Tongue (tissue), 2 donors: Measurements from ENCODE around the gene CLCN6. TPM values are rescaled to one million over a fixed set of nuclear protein-coding genes. Genes with fewer than 3 reads are reported as not detected.
A peak's percentile ranks its signal among the peaks of the same experiment; 100 is the strongest.

Experiments used
- DNase-seq: peaks from one replicate; pipeline ENCODE4 v3.0.0-alpha.2; 2015
- total RNA-seq: library from RNA; depleted of rRNA; stranded (reverse); fragments of >200 nt; gene quantifications from one replicate; pipeline ENCODE4 v1.2.3, GENCODE V29; 2014

CLCN6 gene
- total RNA-seq, 1 donor from 2014 or later, result 16.3 TPM

DNA sequence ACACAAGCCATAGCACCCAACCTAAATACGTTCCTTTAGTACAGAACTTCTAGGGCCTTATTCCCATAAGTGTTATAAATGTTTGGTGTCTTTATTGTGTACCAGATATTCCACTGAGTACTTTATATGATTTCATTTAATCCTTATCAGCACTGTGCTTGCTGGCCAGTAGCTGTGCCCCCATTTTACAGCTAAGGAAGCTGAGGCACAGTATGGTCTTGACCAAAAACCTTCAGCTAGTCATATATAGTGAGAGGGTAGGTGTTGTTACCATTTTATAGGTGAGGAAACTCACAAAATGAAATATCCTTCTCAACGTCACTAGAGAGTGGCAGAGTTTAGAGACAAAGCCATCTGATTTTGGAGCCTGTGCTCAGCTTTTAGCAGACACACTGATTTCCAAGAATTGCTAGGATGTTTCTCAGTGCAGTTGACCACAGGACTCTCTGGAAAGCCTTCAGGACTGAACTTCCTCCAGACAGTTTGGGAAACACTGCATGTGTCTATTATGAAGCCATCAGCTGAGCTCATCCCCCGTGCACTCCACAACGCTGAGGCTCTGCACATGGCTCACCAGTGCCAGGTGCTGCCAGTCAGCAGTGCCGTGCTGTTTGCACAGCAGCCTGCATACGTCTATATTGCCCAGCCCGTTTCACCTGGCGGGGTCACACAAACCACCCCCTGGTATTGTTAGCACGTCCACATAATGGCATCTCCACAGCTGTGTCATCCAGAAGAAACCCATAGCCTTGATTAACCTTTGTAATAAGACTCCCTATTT lies 26.1 kb downstream of the CLCN6 start:
- DNase-seq, result no peak

DNA sequence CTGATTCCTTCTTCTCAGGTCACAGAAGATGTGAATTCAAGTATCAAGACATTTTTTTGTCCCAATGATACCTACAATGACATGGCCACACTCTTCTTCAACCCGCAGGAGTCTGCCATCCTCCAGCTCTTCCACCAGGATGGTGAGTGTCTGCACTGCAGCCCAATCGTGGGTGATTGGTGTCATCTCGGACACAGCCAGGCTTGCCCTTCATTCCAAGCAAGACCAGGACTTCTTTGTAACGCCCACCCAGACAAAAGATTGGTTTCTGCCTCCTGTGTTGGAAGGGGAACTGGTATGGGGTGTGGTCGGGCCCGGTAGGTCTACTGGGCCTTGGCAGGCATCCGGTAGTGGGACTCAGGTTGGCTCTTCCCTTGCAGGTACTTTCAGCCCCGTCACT lies 27.5 kb downstream of the CLCN6 start:
- DNase-seq, result no peak

DNA sequence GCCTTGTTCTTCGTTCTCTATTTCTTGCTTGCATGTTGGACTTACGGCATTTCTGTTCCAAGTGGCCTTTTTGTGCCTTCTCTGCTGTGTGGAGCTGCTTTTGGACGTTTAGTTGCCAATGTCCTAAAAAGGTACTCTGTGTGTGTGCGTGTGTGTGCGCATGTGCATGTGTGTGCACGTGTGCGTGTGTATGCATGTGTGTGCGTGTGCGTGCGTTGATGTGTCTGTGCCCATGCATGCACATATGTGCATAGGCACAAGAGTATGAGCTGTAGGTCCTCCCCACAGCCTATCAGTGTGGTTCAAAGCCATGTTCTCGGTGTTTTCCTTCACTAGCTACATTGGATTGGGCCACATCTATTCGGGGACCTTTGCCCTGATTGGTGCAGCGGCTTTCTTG lies 27.9 kb downstream of the CLCN6 start:
- DNase-seq, result no peak

DNA sequence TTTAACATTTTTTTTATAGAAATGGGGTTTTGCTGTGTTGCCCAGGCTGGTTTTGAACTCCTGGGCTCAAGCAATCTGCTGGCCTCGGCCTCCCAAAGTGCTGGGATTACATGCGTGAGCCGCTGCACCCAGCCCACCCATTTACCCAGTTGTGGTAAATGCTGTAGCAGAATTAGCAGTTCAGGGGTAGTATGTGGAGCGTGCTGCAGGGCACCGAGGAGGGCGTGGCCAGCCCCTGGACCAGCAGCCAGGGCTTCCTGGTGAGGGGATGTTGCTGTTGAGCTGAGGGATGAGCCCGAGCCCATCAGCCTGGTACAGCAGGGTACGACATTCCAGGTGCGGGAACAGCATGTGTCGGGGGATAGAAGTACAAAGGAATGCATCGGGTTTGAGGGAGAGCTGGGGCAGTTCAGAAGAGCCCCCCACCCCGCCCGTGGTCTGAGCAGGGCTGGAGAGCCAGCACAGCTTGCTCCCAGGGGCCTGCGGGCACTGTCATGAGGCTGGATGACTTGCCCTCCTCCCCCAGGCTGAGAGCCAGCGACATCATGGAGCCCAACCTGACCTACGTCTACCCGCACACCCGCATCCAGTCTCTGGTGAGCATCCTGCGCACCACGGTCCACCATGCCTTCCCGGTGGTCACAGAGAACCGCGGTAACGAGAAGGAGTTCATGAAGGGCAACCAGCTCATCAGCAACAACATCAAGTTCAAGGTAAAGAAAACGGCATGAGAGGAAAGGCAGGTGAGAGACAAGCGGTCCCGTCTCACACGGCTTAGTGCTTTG lies 29.6 kb downstream of the CLCN6 start:
- DNase-seq, result no peak

DNA sequence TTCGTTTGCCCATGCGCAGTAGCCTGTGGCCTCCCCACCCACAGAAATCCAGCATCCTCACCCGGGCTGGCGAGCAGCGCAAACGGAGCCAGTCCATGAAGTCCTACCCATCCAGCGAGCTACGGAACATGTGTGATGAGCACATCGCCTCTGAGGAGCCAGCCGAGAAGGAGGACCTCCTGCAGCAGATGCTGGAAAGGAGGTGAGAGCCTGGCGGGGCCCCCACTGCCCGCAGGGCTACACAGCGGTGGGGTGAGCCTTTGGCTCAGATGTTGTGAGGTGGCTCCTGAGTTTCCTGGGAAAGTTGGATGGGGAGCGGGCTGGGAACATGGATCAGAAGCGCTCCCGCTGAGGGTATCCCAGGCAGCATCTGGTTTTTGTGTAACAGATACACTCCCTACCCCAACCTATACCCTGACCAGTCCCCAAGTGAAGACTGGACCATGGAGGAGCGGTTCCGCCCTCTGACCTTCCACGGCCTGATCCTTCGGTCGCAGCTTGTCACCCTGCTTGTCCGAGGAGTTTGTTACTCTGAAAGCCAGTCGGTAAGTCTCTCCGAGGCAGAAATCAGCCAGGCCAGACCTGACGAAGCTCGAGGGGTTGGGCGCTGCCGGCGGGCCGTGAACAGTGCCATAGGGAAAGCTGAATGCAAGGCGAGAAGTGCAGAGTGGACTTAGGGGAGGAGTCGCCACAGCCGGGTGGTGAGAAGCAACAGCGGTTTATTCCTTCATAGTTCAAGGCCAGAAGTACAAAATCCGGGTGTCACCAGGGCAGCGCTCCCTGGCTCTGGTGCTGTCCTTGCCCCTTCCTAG lies 31.2 kb downstream of the CLCN6 start:
- DNase-seq, result no peak

DNA sequence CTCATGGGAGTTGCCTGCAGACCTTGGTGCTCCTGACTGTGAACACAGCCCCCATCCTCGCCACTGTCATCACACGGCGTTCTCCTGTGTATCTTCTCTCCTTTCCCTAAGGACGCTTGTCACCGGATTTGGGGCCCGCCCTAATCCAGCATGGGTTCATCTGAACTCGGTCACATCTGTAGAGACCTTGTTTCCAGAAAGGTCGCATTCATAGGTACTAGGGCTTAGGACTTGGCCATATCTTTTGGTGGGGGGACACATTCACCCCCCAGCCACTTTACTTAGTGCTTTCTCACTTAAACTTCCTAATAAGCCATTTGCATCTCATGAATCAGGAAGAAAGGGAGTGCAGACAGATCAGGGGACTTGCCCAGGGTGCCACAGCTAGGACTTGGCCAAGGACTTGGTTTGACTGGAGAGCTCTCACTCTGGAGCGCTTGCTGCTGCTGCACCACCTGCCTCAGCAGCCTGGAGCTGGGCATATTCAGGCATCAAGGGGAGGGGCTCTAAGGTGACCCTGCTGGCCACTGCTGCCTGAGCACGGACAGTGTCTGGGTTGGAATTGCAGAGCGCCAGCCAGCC lies 31.9 kb downstream of the CLCN6 start:
- DNase-seq, result no peak

DNA sequence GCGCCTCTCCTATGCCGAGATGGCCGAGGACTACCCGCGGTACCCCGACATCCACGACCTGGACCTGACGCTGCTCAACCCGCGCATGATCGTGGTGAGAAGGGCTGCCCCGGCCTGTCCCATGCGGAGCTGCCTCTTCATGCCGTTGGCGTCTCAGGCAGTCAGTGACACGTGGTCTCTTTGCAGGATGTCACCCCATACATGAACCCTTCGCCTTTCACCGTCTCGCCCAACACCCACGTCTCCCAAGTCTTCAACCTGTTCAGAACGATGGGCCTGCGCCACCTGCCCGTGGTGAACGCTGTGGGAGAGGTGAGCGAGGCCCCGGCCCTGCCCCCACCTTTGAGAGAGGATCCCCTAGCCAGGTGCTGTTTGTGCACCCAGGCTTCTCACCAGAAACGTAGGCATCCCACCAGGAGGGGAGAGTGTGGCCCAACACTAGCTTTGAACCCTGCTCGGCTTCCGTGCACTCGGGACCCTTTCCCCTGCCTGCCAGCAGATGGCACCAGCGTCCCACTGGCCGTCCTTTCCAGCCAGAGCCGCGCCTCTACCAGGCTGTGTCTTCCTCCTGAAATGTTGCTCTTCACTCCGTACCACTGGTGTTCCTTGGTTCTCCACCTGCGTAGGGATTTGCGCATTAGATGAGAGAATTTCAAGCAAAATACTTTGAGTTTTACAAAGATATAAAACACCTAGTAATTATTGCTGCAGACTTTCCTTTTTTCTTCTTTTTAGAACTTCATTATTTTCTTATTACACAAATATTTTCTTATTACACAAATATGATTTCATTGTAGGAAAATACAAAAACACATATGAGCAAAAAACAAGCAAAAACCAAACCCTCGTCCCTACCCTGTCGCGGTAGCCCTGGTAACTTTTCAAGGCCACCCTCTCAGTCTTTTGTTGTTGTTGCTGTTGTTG lies 32.6 kb downstream of the CLCN6 start:
- DNase-seq, result peak; percentile 80

DNA sequence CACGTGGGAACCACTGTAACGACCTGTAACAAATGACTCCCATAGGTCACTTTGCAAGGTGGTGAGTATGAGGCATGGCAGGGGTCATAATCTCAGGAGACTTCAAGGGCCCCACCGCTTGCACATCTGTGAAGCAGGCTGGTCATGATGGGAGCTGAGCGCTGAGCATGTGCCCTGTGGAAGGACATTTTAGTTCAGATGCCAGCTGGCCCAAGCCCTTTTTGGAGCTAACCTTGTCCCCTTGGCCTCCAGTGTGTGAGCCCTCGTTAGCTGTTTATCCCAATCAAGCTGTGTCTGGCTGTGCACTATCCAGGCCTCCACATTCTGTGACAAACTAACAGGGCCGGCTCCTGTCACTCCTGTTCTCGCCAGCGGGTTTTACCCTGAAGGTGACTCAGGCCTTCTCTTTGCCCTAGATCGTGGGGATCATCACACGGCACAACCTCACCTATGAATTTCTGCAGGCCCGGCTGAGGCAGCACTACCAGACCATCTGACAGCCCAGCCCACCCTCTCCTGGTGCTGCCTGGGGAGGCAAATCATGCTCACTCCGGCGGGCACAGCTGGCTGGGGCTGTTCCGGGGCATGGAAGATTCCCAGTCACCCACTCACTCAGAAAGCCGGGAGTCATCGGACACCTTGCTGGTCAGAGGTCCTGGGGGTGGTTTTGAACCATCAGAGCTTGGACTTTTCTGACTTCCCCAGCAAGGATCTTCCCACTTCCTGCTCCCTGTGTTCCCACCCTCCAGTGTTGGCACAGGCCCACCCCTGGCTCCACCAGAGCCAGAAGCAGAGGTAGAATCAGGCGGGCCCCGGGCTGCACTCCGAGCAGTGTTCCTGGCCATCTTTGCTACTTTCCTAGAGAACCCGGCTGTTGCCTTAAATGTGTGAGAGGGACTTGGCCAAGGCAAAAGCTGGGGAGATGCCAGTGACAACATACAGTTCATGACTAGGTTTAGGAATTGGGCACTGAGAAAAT lies 34.0 kb downstream of the CLCN6 start:
- no peak for DNase-seq

DNA sequence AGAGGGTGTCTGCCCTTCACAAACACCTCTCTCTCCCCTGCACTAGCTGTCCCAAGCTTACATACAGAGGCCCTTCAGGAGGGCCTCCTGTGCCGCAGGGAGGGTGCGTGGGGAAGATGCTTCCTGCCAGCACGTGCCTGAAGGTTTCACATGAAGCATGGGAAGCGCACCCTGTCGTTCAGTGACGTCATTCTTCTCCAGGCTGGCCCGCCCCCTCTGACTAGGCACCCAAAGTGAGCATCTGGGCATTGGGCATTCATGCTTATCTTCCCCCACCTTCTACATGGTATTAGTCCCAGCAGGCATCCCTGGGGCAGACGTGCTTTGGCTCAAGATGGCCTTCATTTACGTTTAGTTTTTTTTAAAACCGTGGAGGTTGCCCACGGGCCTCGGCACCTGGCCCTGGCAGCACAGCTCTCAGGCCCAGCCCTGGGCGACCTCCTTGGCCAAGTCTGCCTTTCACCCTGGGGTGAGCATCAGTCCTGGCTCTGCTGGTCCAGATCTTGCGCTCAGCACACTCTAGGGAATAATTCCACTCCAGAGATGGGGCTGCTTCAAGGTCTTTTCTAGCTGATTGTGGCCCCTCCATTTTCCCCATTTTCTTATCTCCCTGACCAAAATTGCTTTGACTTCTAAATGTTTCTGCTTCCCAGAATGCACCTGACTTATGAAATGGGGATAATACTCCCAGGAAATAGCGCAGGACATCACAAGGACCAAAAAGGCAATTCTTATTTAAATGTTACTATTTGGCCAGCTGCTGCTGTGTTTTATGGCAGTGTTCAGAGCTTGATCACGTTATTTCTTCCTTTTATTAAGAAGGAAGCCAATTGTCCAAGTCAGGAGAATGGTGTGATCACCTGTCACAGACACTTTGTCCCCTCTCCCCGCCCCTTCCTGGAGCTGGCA lies 35.5 kb downstream of the CLCN6 start:
- DNase-seq, result no peak

DNA sequence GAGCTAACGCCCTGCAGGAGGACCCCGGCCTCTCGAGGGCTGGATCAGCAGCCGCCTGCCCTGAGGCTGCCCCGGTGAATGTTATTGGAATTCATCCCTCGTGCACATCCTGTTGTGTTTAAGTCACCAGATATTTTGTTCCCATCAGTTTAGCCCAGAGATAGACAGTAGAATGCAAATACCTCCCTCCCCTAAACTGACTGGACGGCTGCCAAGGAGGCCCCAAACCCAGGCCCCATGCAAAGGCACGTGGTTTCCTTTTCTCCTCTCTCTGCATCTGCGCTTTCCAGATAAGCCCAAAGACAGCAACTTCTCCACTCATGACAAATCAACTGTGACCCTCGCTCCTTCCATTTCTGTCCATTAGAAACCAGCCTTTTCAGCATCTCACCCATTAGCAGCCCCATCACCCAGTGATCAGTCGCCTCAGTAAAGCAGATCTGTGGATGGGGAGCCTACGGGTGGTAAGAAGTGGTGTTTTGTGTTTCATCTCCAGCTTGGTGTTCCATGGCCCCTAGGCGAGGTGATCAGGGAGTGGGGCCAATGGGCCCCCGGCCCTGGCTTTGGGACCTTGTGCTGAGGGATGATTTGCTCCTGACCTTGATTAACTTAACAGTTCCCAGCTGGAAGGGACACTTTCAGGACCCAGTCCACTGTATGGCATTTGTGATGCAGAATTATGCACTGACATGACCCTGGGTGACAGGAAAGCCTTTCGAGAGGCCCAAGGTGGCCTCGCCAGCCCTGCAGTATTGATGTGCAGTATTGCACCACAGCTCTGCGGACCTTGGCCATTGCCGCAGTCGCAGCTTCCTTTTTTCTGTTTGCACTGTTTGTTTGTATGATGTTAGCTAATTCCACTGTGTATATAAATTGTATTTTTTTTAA lies 36.4 kb downstream of the CLCN6 start:
- peak; percentile 62 for DNase-seq

DNA sequence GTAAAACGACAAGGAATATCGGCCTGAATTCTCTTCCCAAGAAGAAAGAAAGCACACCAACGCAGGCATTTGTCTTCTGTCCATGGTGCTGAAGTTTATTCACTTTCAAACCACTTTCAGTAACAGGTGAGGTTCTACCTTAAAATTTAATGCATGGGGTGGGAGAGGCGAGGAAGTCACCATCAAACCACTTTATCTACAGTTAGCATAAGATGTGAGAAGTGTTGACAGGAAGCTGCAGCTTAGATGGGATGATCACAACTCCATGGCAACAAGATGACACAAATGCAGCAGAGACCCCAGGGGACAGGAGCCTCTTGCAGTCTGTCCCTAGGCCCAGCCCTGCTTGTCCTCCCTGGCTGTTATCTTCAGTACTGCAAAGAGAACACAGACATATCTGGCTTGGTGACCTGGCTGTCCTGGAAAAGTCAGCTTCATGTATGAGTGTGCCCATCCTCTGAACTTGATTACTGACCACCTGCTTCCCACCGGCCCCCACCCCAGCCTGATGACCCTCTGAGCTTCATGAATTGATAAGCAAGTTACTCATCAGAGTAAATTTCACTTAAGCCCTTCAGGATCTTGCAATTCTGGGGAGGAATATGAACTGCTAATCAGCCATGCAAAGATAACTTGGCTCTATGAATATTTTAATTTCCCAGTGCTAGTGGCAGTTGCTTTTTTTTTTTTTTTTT lies 39.8 kb downstream of the CLCN6 start:
- DNase-seq, result peak; percentile 70

DNA sequence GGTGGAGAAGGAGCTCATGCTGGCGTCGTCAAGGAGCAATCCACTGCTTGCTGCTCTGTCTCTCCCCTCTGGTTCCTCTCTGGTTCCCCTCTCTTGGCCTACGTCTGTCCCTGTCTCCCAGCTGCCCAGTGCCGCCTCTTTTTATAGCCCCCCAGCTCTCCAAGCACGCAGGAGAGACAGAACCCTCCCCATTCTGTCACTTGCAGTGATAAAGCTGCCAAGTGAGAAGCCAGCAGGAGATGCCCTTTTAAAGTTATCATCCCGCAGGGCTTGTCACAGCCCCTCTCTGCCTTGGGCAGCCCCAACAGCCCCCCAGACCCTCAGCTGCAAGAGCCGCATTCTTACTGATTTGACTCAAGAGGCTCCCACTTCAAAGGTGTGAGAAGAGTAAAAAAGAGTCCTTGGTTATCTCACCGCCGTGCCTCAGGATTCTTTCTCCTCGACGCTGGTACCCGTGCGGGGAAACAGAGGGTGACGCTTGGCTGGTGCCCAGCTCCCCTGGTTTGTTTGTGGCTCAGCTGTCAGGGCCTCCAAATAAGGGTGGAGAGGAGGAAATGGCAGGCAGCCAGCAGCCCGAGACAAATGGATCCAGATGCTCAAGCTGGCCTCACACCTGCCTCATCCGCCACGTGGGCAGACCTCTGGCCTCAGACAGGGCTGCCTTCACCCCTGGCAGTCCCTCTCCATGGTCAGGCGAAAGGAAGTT lies 41.8 kb downstream of the CLCN6 start, which contains the start of gene NPPA:
Gene NPPA (minus strand): TSS at position 117 of the 706 bp plus-strand sequence. CDS start 99 bp downstream, at position 18.
- DNase-seq, result peak; percentile 81

DNA sequence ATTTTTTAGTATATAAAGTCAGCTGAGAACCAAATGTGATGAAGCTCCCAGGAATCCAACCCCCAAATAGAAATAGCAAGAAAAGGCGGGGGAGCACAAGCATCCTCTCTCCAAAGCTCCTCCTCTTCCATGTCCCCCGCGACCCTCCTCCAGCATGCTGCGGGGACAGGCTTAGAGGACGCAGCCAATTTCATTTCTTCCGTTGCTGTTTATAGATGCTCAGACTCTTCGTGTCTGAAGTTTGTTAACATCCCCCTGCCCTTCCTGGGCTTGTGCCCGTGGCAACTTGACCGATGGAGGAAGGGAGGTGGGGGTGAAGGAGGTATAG lies 42.3 kb downstream of the CLCN6 start:
- no peak for DNase-seq

DNA sequence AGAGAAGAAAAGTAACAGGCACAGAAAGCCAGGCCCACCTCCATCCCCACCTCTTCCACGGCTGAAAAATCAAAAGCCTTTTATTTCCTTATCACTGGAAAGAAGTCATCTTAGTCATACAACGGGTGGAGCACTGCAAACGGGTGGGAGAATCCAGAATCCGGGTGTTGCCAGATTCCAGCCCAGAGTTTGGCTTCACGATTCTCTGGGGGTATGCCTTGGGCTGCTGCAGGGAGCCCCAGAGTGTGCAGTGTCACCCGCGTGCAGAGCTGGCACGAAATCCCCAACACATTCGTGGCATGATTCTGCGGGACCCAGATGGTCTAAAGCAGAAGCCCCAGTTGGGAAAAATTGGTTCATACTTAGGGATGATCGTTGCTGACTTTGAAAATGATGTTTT lies 44.2 kb downstream of the CLCN6 start:
- DNase-seq, result no peak

DNA sequence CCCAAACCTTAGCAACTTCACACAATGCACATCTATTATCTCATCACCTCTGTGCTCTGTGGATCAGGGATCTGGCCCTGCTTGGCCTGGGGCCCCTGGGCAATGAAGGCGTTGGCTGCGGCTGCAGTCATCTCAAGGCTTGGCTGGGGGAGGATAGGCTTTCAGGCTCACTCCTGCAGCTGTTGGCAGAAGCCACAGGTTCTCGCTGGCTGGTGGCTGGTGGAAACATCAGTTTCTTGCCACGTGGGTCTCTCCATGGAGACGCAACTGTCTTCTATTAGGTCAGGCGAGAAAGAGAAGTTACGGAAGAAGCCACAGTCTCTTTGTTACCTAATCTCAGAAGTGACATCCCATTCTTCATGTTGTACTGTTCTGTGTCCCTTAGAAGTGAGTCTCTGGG lies 45.2 kb downstream of the CLCN6 start:
- no peak for DNase-seq

DNA sequence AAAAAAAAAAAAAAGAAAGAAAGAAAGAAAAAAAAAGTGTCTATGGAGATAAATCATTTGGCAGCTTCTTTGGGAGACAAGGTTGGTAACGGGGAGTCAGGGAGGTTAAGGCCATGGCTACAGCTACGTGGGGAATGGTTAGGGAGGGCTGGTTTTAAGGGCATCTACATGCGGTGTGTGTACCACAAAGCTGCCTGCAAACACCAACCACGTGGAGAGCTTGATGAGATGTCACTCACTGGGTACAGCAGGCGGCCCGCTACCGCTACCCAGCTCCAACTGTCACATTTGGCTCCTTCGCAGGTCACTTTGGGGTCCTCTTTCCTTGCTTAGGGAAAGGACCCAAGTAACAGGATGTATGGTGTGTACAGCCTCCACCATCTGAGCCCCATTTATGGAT lies 48.5 kb downstream of the CLCN6 start:
- no peak for DNase-seq

DNA sequence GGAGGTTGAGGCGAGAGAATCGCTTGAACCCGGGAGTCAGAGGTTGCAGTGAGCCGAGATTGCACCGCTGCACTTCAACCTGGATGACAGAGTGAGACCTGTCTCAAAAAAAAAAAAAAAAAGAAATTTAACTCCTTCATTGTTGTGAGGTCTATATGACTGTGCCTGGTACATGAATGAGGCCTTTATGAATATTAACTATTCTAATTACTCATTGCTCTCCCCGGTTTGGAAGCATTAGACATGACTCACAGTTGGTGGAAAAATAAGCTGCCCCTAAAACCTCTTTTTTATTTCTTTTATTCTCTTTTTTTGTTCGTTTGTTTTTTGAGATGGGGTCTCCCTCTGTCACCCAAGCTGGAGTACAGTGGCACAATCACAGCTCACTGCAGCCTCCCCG lies 49.4 kb downstream of the CLCN6 start:
- DNase-seq, result no peak
